Vagina (tissue), 2 donors: ENCODE data around the gene HSD17B2. TPM values are rescaled to one million over a fixed set of nuclear protein-coding genes. Genes with fewer than 3 reads are reported as not detected.

Source experiments
- DNase-seq, 2 donors: peaks; one replicate each; pipeline ENCODE4 v3.0.0-alpha.2; 2017; ENCODE audit errors: extremely low spot score in 2 of 2
- H3K27ac ChIP-seq: fragments of 200-600 bp; sonication (generic); one replicate; pipeline ENCODE4 v1.5.1; 2019
- H3K27me3 ChIP-seq: fragments of 200-600 bp; sonication (generic); one replicate; pipeline ENCODE4 v1.5.1; 2019
- H3K36me3 ChIP-seq, 2 donors: fragments of 200-600 bp; sonication (generic); one replicate each; pipeline ENCODE4 v1.5.1; 2017 to 2019
- H3K4me1 ChIP-seq: fragments of 200-600 bp; sonication (generic); one replicate; pipeline ENCODE4 v1.5.1; 2019
- H3K4me3 ChIP-seq, 2 donors: fragments of 200-600 bp; sonication (generic); 1 replicate in 1 of 2; 2 replicates in 1 of 2; pipeline ENCODE4 v1.5.1; 2016 to 2019
- H3K9me3 ChIP-seq: fragments of 200-600 bp; sonication (generic); one replicate; pipeline ENCODE4 v1.5.1; 2019
- POLR2A ChIP-seq, 2 donors: fragments of 450-650 bp; IDR thresholded peaks; one replicate each; pipeline ENCODE4 v1.6.1; 2017; ENCODE audit warnings: antibody characterized with exemption in 2 of 2, mild to moderate bottlenecking in 2 of 2, moderate library complexity in 2 of 2
- POLR2AphosphoS5 ChIP-seq, 2 donors: sonication (generic); formaldehyde crosslinking; IDR thresholded peaks; one replicate each; pipeline ENCODE4 v1.9.0; 2017; ENCODE audit warnings: antibody characterized with exemption in 2 of 2, mild to moderate bottlenecking in 2 of 2, low read depth in 1 of 2; ENCODE audit not compliant: insufficient read depth in 1 of 2
- intact Hi-C: fragments of 100-400 bp; cut with DNase I; formaldehyde crosslinking; loops from one replicate; pipeline ENCODE4 v1.15.1; 2023
- total RNA-seq: library from RNA; depleted of rRNA; stranded (reverse); fragments of >200 nt; gene quantifications from one replicate; pipeline ENCODE4 v1.2.3, GENCODE V29; 2016
- TF ChIP-seq, protein P1 (sequence below), 3 experiments: fragments of 450-650 bp in 2 of 3; fragments of 200-600 bp in 1 of 3; sonication (generic) in 1 of 3; IDR thresholded peaks; one replicate each; pipeline ENCODE4 v1.5.1; 2017 to 2019; ENCODE audit warnings: antibody characterized with exemption in 3 of 3, mild to moderate bottlenecking in 2 of 3, moderate library complexity in 2 of 3

HSD17B2 gene
- total RNA-seq, 1 donor from 2014 or later, result 2.9 TPM

DNA sequence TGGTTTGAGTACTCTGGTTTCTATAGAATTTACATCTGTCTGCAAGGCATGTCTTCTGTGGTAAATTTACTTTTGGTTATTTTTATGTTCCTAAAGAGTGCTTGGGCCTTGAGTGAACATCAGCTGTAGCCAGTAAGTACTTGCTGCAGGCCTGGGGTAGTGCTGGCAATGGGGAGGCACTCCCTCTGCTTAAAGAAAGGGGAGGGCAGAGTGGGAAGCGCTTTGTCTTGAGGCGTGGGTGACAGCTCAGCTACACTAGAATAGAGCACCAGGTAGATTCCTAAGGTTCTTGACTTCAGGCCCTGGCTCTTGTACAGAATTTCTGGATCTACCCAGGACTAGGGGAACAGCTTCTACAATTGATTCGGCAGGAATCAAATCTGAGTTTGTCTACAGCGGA lies 84.4 kb downstream of the HSD17B2 start:
- intact Hi-C loops, result no loop called here
- Histone ChIP-seq H3K9me3 (no peaks in the 10 kb centered on the region), H3K27ac (no peak overlapping the region)

GRCh38 chr16:82124651-82125050 lies 89.6 kb downstream of the HSD17B2 start:
- Histone ChIP-seq H3K4me1 (no peaks in the 10 kb centered on the region), H3K27ac (no peak overlapping the region), H3K9me3 (no peaks in the 10 kb centered on the region), H3K27me3 (no peaks in the 10 kb centered on the region), H3K4me3 (no peak overlapping the region), H3K36me3 (no peaks in the 10 kb centered on the region)
- no peak for DNase-seq
- TF ChIP-seq POLR2AphosphoS5 (IDR thresholded peaks at IDR 0.05; ENCODE audit: insufficient read depth in 1 of 2, low read depth in 1 of 2) (no peak), POLR2A (IDR thresholded peaks at IDR 0.05) (no peak)
- TF ChIP-seq, protein P1, sequence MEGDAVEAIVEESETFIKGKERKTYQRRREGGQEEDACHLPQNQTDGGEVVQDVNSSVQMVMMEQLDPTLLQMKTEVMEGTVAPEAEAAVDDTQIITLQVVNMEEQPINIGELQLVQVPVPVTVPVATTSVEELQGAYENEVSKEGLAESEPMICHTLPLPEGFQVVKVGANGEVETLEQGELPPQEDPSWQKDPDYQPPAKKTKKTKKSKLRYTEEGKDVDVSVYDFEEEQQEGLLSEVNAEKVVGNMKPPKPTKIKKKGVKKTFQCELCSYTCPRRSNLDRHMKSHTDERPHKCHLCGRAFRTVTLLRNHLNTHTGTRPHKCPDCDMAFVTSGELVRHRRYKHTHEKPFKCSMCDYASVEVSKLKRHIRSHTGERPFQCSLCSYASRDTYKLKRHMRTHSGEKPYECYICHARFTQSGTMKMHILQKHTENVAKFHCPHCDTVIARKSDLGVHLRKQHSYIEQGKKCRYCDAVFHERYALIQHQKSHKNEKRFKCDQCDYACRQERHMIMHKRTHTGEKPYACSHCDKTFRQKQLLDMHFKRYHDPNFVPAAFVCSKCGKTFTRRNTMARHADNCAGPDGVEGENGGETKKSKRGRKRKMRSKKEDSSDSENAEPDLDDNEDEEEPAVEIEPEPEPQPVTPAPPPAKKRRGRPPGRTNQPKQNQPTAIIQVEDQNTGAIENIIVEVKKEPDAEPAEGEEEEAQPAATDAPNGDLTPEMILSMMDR (IDR thresholded peaks at IDR 0.05), result no peak
- intact Hi-C loops, result no loop called here

More for the DNA sequence above, 84.4 kb downstream of the HSD17B2 start:
- TF ChIP-seq POLR2AphosphoS5 (IDR thresholded peaks at IDR 0.05; ENCODE audit: insufficient read depth in 1 of 2, low read depth in 1 of 2), result no peak
- TF ChIP-seq, protein P1 (IDR thresholded peaks at IDR 0.05), result no peak
- TF ChIP-seq POLR2A (IDR thresholded peaks at IDR 0.05), result no peak
- no peak for DNase-seq
- no peaks in the 10 kb centered on the region for H3K4me1 ChIP-seq
- no peak overlapping the region for H3K4me3 ChIP-seq
- no peaks in the 10 kb centered on the region for H3K27me3 ChIP-seq
- H3K36me3 ChIP-seq, result no peaks in the 10 kb centered on the region

DNA sequence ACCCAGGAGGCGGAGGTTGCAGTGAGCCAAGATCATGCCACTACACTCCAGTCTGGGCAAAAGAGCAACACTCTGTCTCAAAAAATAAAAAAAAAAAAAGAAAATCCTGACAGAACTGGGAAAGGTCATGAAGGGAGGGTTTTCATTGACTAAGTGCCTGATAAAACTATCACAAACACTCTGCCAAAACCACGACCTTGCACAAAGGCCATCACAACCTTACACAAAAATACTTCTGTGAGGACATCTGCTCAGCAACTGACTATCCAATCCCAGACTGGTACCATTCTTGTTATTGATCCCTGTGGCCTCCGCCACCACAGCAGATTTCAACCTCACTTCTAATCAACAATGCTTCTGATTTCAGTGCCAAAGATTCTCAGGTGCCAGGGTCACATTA lies 94.8 kb downstream of the HSD17B2 start:
- Histone ChIP-seq H3K36me3 (no peaks in the 10 kb centered on the region), H3K9me3 (no peaks in the 10 kb centered on the region), H3K4me1 (no peaks in the 10 kb centered on the region), H3K27me3 (no peaks in the 10 kb centered on the region), H3K4me3 (no peak overlapping the region), H3K27ac (no peak overlapping the region)
- no peak for DNase-seq
- TF ChIP-seq POLR2AphosphoS5 (IDR thresholded peaks at IDR 0.05; ENCODE audit: insufficient read depth in 1 of 2, low read depth in 1 of 2) (no peak), POLR2A (IDR thresholded peaks at IDR 0.05) (no peak)
- TF ChIP-seq, protein P1 (IDR thresholded peaks at IDR 0.05), result no peak
- intact Hi-C loops, result no loop called here

GRCh38 chr16:82133798-82134197 lies 98.7 kb downstream of the HSD17B2 start:
- intact Hi-C loops, result no loop called here
- TF ChIP-seq POLR2A (IDR thresholded peaks at IDR 0.05) (no peak), POLR2AphosphoS5 (IDR thresholded peaks at IDR 0.05; ENCODE audit: insufficient read depth in 1 of 2, low read depth in 1 of 2) (no peak)
- TF ChIP-seq, protein P1 (IDR thresholded peaks at IDR 0.05), result no peak

GRCh38 chr16:82134846-82135245 lies 99.8 kb downstream of the HSD17B2 start:
- Histone ChIP-seq H3K4me3 (no peak overlapping the region), H3K27ac (no peak overlapping the region), H3K9me3 (no peaks in the 10 kb centered on the region), H3K36me3 (no peaks in the 10 kb centered on the region), H3K27me3 (no peaks in the 10 kb centered on the region), H3K4me1 (no peaks in the 10 kb centered on the region)
- intact Hi-C loops, result no loop called here
- no peak for TF ChIP-seq POLR2A (IDR thresholded peaks at IDR 0.05)
- no peak for DNase-seq

More at GRCh38 chr16:82133798-82134197, 98.7 kb downstream of the HSD17B2 start:
- Histone ChIP-seq H3K27ac (no peak overlapping the region), H3K36me3 (no peaks in the 10 kb centered on the region), H3K9me3 (no peaks in the 10 kb centered on the region), H3K4me1 (no peaks in the 10 kb centered on the region), H3K4me3 (no peak overlapping the region), H3K27me3 (no peaks in the 10 kb centered on the region)
- DNase-seq, result no peak
